GM18499 (cell line): ENCODE results near the gene SRGAP2.
A peak's percentile ranks its signal among the peaks of the same experiment; 100 is the strongest.
"Not testable (repeated sequence)": the region's sequence is repeated elsewhere in the genome, so short reads cannot be mapped to it uniquely, and the experiment has no call there.

ENCODE experiments used
- ATAC-seq: cut with Tn5 transposase; IDR thresholded peaks from one replicate; pipeline ENCODE4 v1.9.1; 2021; ENCODE audit warnings: moderate number of reproducible peaks; ENCODE audit not compliant: insufficient read depth, unreplicated experiment

SRGAP2 gene

GRCh38 chr1:206203364-206204158 lies at the start of gene SRGAP2:
Gene SRGAP2 (plus strand): TSS chr1:206203541. CDS start chr1:206205971, 2,430 bp downstream.
- ATAC-seq = not testable (repeated sequence)

GRCh38 chr1:206167350-206168029 lies 35.9 kb upstream of the SRGAP2 start:
- not testable (repeated sequence) for ATAC-seq

GRCh38 chr1:206169794-206170193 lies 33.5 kb upstream of the SRGAP2 start:
- ATAC-seq = not testable (repeated sequence)

- not testable (repeated sequence) for ATAC-seq
Measured at GRCh38 chr1:206173110-206173719, 30.1 kb upstream of the SRGAP2 start.

GRCh38 chr1:206174182-206174868 lies 29.0 kb upstream of the SRGAP2 start:
- not testable (repeated sequence) for ATAC-seq

- ATAC-seq = not testable (repeated sequence)
Measured at GRCh38 chr1:206175459-206176113, 27.8 kb upstream of the SRGAP2 start.

GRCh38 chr1:206176114-206176502 lies 27.2 kb upstream of the SRGAP2 start:
- not testable (repeated sequence) for ATAC-seq

GRCh38 chr1:206178061-206178989 lies 25.0 kb upstream of the SRGAP2 start:
- ATAC-seq = not testable (repeated sequence)

GRCh38 chr1:206179666-206180065 lies 23.7 kb upstream of the SRGAP2 start:
- not testable (repeated sequence) for ATAC-seq

GRCh38 chr1:206182368-206183317 lies 20.7 kb upstream of the SRGAP2 start:
- ATAC-seq = not testable (repeated sequence)

GRCh38 chr1:206183788-206184187 lies 19.6 kb upstream of the SRGAP2 start:
- not testable (repeated sequence) for ATAC-seq

- ATAC-seq = not testable (repeated sequence)
Measured at GRCh38 chr1:206185778-206186177, 17.6 kb upstream of the SRGAP2 start.

GRCh38 chr1:206186826-206187225 lies 16.5 kb upstream of the SRGAP2 start:
- not testable (repeated sequence) for ATAC-seq

- ATAC-seq = not testable (repeated sequence)
Measured at GRCh38 chr1:206195182-206195581, 8.2 kb upstream of the SRGAP2 start.

GRCh38 chr1:206196748-206197424 lies 6.5 kb upstream of the SRGAP2 start:
- not testable (repeated sequence) for ATAC-seq

- ATAC-seq = peak; percentile 80
Measured at GRCh38 chr1:206202789-206203363, 465 bp upstream of the SRGAP2 start, which contains the start of gene FAM72A. Gene FAM72A (minus strand): TSS chr1:206202839. CDS start chr1:206202025, 814 bp downstream.

GRCh38 chr1:206204159-206204511 lies 794 bp downstream of the SRGAP2 start:
- ATAC-seq = not testable (repeated sequence)
